HTR-8/SVneo (cell line): Measurements from ENCODE around the gene KCNK4.
"Not testable (repeated sequence)": the region's sequence is repeated elsewhere in the genome, so short reads cannot be mapped to it uniquely, and the experiment has no call there.

ENCODE experiments used
- DNase-seq: peaks from one replicate; pipeline ENCODE4 v3.0.0; 2011; ENCODE audit warnings: low spot score, mixed read lengths; ENCODE audit not compliant: insufficient read length
- FAIRE-seq: peaks from 2 replicates; lab custom pipeline; 2011; peaks lifted over from hg19 to GRCh38; lab: Jason Lieb, UNC

The KCNK4 gene

DNA sequence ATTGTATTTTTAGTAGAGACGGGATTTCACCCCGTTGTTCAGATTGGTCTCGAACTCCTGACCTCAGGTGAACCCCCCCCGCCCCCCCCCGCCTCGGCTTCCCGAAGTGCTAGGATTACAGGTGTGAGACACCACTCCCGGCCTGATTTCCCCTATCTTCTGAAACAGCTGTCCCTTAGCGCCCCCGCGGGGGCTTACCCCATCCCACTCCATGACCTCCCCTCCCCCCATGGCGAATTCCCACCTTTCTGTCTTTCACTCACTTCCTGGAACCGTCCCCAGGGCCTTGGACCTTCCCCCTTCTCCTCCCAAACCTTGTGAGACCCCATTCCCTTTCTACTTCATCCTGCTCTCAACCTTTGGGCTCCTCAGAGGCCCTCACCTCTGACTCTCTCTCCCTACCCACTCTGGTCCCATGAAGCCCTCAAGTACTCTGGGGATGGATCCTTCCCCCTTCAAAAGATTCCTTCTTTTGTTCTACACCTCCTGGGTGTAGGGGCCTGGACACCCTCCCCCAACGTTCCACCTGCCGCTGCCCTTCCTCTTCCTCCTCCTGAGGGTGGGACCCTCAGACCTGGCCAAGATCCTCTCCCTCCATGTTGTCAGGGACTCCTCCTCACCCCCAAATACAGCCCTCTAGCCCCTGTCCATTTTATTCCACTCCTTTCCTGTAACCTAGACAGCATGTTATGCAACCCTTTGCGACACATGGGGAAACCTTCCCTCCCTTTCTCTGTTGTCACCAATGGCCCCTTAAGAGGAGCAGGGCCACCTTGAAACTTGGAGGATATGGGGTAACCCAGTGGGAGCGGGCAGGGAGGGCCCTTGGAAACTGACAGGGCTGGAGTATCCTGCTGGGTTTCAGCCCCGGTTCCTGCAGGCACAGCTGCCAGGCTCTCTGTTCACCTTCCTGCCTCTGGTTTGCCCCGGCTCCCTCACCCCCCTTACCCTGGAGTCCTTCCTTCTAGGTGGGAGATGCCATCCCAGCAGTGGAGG lies 28.0 kb downstream of the KCNK4 start:
- DNase-seq (no peak), FAIRE-seq (no peak)

DNA sequence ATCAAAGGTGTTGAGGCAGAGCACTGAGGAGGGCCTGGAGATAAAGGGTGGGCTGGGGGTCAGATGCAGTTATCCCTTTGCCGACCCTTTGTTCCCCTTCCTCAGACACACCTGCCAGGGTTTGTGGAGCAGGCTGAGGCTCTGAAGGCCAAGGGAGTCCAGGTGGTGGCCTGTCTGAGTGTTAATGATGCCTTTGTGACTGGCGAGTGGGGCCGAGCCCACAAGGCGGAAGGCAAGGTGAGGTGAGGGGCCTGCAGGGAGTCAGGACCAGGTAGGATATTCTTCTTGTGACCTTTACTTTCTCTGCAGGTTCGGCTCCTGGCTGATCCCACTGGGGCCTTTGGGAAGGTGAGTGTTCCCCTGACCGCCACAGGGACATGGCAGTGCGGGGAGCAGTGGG lies 29.5 kb downstream of the KCNK4 start:
- no peak for FAIRE-seq
- DNase-seq, result no peak

DNA sequence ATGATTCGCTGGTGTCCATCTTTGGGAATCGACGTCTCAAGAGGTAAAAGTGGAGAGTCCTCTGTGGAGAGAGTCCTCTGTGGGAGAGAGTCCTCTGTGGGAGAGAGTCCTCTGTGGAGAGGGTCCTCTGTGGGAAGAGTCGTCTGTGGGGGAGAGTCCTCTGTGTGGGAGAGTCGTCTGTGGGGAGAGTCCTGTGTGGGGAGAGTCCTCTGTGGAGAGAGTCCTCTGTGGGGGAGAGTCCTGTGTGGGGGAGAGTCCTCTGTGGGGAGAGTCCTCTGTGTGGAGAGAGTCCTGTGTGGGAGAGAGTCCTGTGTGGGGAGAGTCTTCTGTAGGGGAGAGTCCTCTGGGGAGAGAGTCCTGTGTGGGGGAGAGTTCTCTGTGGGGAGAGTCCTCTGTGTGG lies 29.9 kb downstream of the KCNK4 start:
- no peak for FAIRE-seq

DNA sequence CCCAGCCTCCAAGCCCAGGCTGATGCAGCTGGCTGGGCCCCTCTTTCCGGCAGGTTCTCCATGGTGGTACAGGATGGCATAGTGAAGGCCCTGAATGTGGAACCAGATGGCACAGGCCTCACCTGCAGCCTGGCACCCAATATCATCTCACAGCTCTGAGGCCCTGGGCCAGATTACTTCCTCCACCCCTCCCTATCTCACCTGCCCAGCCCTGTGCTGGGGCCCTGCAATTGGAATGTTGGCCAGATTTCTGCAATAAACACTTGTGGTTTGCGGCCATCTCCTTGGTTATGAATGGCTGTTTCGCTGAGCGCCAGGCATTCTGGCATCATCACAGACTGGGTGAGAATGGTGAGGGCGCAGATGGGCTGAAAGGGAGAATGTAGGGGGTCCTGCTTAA lies 30.4 kb downstream of the KCNK4 start:
- DNase-seq (no peak), FAIRE-seq (no peak)

More for the DNA sequence above, 29.9 kb downstream of the KCNK4 start:
- DNase-seq, result no peak

DNA sequence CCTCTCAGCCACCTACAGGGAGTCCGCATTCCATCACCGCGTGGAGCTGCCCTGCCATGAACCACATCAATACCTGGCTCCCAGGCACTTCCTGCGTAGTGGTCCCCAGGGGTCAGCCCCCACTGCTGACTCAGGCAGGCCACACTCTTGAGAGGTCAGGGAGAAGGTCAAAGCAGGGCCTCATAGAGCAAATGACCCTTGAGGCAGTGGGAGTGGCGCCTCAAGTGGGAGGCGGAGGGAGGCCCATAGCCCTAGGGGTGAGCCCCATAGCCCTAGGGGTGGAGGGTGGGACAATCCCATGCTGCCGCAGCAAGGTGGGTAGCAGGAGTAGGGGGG lies 31.8 kb downstream of the KCNK4 start:
- FAIRE-seq (no peak), DNase-seq (no peak)

DNA sequence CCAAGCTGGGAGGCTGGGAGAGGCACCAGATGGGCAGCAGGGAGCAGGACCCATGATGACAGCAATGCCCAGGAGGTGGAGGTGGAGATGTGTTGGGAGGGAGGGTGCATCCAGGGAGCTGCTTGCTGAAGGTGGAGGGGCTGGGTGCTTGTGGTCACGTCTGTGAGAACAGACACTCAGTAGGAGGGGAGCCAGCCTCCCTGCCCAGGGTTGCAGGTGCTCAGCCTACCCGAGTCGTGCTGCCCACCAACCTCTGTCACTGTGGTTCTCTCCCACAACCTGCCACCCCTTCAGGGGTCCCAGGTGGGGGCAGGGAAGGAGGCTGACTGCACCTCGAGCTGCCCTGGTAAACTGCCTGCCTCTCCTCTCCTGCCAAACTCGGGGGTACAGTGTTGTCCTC lies 32.3 kb downstream of the KCNK4 start:
- FAIRE-seq, result no peak
- DNase-seq, result no peak

DNA sequence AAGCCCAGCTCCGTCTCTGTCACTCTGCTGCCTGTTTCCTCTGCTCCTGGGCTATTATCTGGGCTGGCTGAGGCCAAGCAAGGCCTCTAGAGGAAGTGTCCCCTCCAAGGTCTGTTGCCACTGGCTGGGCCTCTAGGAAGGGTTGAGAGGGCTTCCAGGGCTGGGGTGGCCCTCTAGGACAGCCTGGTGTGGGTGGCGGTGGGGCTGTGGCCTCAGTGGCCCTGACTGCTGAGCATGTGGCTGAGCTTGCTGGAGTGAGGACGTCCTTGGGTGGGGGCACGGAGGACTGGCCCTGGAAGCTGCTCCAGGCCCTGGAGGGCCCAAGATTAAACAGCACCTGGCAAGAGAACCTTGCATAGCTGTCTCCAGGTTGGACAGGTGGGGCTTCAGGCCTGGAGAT lies 32.9 kb downstream of the KCNK4 start:
- DNase-seq, FAIRE-seq: not testable (repeated sequence)

DNA sequence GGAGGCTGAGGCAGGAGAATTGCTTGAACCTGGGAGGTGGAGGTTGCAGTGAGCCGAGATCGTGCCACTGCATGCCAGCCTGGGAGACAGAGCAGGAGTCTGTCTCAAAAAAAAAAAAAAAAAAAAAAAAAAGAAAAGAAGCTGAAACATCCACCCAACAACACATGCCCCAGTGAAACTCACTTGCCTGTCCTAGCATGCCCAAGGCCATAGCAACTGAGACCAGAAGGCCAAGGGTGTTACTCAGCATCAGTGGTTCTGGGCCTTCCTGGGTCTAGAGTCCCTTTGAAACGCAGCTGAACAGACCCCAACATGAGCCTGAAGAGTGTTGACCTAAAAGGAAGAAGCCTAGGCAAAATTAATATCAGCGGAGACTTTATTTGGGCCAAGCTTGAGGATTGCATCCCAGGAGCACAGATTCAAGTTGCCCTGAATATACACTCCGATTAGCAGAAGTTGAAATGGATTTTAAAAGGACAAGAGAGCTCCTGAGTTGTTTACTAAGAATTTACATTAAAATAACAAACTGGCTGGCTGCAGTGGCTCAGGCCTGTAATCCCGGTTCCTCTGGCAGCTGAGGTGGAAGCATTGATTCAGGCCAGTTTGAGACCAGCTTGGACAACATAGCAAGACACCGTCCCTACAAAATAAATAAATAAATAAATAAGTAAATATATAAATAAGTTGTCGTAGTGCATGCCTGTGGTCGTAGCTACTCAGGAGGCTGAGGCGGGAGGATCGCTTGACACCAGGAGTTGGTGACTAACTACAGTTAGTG lies 33.8 kb downstream of the KCNK4 start:
- FAIRE-seq (no peak), DNase-seq (no peak)

DNA sequence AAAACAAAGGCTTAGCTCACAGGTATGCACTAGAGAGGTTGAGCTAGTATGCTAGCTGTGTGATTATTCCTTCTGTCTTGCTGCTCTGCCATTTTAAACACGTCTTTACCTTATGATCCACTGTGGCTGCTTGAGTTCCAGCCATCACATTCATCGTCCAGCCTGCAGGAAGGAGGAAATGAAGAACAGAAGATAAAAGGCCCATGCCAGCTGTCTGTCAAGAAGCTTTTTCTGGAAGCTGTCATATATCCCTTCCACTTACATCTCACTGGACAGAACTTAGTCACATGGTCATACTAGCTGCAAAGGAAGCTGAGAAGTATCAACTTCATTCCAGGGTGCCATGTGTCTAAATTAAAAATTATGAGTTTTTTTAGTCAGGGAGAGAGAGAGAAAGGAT lies 36.3 kb downstream of the KCNK4 start:
- DNase-seq, result no peak
- no peak for FAIRE-seq

DNA sequence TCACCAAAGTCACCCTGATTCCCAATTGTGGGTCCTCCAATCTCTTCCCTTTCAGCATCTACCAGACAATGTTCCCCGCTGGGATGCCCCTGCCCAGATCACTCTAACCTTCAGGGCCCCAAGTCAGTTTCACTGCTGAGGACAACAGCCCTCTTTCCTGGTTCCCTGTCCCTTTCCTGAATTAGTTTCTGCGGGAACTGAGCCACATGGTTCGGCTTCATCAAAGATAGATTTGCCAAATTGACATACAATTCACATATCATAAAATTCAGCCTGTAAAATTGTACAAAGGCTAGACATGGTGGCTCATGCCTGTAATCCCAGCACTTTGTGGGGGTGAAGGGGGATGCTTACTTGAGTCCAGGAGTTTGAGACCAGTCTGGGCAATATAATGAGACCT lies 36.9 kb downstream of the KCNK4 start:
- FAIRE-seq, result no peak
- DNase-seq, result no peak

DNA sequence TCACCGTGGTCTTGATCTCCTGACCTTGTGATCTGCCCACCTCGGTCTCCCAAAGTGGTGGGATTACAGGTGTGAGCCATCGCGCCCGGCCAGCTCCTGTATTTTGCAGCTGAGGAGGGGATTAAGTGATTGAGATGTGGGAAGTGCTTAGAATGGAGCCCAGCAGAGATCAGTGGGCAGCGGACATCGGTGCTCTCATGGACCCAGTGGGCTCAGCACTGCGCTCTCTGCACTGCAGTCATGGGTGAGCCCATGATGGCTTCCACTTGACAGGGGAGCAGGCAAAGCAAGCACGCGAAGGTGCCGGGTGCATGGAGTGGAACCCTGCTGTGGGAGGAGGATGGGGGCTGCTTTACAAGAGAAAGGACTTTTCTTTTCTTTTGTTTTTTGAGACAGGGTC lies 39.8 kb downstream of the KCNK4 start:
- DNase-seq, result no peak
- FAIRE-seq, result no peak

DNA sequence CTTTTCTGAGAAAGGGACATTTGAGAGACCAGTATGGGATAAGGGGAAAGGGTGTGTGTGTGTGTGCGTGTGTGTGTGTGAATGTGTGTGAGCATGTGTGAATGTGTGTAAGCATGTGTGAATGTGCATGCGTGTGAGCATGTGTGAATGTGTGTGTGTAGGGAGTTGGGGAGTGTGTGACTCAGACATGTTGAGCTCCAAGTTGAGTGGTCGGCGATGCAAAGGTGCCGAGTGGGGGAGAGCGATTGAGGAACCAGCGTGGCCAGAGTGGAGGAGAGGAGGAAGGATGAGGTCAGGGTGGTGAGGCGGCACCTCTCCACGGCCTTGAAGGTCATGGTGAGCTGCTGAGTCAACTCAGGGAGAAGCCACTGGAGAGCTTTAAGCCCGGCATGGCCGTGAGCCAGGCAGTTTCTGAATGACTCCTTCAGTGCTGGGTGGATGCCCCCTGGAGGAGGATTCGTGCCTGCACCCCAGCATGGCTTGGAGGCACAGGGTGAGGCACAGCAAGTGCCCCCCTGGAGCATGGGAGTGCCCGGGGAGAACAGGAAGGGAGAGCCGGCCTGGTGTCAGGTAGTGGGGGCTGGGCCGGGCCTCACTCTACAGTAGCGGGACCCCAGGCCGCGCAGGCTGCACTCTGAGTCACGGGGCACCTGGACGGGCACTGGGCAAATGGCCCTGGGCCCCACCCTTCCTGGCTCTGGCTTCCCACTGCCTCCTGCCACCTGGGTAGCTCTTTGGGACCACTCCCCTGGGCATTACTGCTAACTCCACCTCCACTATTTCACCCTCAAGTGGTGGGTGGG lies 40.7 kb downstream of the KCNK4 start:
- FAIRE-seq (no peak), DNase-seq (peak; percentile 75)

DNA sequence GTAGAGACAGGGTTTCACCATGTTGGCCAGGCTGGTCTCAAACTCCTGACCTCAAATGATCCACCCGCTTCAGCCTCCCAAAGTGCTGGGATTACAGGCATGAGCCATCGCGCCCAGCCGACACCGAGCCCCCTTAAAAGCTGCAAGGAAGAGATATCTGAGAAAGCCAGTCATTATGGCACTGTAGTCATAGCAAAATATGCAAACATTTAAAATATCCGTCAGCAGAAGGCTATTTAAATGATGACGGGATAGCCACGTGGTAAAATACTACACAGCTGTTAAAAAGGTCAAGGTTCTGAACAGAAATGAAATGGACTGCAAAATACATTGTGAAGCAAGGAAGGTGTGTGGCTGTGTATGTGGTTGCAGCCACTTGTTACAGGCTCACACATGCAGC lies 42.5 kb downstream of the KCNK4 start:
- no peak for FAIRE-seq
- no peak for DNase-seq

DNA sequence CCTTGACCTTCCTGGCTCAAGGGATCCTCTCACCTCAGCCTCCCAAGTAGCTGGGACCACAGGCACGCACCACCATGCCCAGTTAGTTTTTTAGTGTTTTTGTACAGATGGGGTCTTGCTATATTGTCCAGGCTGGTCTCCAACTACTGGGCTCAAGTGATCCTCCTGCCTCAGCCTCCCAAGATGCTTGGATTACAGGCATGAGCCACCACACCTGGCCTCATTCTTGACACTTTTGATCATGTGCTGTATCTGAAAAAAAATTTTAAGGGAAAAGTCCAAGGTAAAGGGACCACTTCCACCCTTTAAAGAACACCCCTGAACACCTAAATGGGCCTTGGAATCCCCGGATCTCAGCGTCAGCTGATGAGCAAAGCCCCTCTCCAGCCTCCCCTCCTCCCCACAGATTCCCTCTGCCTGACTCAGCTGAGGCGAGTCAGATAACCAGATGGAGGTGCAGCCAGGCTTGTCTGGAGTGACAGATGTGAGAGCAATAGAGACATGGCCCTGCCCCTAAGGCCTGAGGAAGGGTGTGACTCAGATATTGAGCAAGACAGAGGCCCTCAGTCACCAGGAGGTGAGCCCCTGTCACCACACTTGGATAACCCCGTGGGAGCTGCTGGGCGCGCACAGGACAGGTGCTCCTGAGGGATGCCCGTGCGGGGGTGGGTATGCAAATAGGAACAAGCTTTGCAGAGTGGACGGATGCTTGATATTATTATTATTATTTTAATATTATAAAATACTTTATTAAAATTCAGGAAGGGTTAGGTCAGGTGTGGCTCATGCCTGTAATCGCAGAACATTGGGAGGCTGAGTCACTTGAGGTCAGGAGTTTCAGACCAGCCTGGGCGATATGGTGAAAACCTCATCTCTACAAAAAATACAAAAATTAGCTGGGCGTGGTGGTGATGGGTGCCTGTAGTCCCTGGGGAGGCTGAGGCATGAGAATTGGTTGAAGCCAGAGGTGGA lies 43.9 kb downstream of the KCNK4 start:
- DNase-seq, result peak; percentile 97
- FAIRE-seq, result peak; percentile 23

DNA sequence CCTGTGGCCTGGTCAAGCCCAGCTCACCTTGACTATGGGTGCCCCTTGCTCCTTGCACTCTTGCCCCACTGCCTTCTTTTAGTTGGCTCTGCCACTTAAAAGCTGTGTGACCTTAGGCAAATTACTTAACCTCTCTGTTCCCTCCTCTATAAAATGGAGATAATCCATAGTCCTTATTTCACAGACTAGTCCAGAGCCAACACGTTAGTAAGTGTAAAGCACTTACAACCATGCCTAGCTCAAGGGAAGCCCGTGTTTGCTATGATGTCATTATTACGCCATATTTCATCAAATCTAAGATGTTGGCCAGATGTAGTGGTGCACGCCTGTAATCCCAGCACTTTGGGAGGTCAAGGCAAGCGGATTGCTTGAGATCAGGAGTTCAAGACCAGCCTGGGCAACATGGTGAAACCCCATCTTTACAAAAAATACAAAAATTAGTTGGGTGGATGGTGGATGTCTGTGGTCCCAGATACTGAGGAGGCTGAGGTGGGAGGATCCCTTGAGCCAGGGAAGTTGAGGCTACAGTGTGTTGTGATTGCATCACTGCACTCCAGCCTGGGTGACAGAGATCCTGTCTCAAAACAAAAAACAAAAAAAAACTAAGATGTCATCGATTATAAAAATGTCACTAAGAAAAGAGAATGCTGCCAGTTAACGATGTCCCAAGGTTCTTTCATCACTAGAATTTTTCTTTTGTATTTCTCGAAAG lies 46.6 kb downstream of the KCNK4 start:
- DNase-seq, result no peak
- FAIRE-seq, result no peak

DNA sequence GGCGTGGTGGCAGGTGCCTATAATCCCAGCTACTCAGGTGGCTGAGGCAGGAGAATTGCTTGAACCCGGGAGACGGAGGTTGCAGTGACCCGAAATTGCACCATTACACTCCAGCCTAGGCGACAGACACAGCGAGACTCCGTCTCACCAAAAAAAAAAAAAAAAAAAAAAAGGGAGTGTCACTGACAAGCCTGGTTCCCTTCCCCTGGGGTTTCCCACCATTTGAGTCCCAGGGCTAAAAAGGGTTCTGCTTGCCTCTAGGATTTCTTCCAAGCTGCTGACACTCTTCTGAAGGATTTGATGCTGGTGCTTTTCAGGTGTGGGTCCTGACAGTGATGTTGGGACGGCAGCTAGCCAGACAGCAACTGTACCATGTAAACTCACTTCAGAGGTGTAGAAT lies 47.6 kb downstream of the KCNK4 start:
- DNase-seq (no peak), FAIRE-seq (no peak)

DNA sequence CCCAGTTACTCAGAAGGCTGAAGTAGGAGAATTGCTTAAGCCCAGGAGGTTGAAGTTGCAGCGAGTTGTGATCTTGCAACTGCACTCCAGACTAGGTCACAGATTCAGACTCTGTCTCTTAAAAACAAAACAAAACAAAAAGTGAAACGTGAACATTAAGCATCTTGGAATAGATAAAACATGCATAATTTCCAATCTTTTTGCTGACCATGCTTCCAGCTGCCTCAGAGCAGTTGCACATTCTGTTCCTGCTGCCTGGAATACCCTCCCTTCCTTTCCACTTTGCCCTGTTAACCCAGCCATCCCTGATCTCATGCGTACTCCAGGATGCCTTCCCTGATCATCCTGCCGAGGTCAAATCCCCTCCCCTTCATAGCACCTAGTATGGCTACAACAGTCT lies 48.2 kb downstream of the KCNK4 start:
- FAIRE-seq, result no peak
- DNase-seq, result no peak

DNA sequence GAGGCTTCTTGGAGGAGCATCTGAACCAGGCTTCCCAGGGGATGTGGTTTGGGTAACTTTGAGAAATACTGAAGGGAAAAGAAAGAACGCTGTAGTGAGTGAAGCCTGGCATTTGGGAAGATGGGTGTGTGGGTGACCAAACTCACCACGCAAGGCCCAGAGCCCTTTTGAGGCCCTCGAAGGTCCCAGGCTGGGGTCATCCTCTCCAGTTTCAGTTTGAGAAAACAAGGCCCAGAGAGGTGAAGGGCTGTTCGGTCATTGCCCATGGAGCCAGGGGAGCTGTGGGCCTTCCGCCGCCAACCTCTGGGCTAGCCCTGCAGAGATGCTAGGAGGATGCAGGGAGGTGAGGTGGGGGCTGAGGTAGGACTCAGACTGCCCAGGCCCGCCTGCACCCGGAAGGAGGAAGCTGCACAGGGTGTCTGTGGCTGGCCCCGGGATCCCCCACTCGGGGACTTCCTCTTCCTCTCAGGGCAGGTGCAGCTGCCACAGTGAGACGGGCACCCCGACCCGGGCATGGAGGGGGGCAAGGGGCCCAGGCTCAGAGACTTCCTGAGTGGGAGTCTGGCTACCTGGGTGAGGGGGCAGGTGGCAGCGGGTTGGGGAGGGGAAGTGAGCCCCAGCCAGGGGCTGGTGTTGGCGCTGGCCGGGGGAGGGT lies 48.8 kb downstream of the KCNK4 start, which contains the start of gene CCDC88B:
Gene CCDC88B (plus strand): TSS at position 451 of the 655 bp plus-strand sequence. CDS start 63 bp downstream, at position 514.
- DNase-seq, result no peak

More for the DNA sequence above, 48.8 kb downstream of the KCNK4 start, which contains the start of gene CCDC88B:
- FAIRE-seq, result no peak
